KG1 (cell line): Measurements from ENCODE around the gene CACNA1C.

Experiments
- DNase-seq: peaks from one replicate; lab custom pipeline; 2025; lab: John Stamatoyannopoulos, UW

CACNA1C gene

DNA sequence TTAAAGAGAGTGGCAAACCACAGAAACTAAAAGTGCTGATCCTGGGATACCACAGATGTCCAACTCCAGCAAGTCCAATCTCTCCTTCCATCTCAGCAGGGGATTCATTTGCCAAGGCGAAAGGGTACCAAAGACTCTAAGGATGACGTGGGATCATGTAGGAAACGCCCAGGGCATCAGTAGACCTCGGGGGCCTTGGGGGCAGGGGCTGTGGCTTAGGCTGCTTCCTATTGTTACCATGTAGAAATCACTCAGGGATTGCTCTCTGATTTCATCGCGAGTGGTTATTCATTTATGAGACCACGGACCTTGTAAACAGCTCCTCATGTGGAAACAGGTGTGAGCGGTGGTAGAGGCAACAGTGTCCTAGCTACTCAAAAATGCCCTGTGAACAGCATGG lies 592.7 kb downstream of the CACNA1C start:
- peak; percentile 33 for DNase-seq

DNA sequence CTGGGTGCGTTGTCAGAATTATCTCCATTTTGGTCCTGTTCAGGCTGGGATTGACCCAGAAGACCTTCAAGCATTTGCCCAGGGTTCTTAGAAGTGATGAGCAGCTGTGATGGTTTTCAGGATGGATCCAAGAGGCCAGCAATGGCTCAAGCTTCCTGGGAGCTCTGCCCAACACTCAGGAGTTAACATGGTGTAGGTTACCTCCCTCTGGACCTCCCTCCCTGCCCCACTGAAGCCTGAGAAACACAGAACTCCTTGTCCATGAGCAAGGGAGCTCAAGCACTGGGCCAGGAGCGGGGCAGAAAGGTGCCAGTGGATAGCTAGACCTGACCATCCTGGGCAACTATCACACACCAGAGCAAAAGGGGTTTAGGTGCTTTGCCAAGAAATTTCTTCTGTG lies 593.6 kb downstream of the CACNA1C start:
- DNase-seq, result no peak

DNA sequence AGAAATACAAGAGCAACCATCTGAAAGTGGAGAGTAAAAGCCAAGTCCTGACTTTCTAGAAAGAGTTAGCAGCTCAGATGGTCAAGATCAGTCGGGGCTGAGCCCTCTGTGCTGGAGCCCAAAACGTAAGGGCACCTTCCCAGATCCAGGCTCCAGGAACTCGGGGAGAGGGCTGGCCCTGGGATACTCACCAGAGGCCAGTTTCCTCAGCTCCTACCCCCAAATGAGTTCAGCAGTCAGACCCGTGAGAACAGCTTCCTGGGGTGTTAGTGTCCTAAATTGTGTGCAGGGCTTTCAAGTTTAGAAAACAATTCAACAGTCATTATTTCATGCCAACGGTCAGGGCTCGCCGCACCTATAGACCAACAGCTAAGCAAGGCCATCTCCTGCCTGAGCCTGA lies 594.4 kb downstream of the CACNA1C start:
- DNase-seq, result no peak

DNA sequence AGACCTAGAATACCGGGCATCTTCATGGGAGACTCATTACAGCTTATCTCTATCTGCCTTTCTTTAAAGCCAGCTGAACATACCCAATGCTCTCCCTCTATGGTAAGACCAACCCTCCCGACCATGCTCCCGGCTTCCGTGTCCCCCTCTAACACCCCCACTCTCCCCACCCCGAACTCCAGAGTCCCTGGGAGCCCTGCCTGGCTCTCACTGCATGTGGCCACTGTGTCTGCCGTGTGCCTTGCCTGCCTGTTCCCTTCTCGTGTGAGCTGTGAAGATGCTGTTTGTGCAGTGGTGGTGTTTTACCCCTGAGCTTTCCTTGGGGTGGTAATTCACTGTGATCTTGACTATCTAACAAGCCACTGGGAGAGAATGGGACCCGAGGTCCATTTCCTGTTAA lies 595.6 kb downstream of the CACNA1C start:
- no peak for DNase-seq

DNA sequence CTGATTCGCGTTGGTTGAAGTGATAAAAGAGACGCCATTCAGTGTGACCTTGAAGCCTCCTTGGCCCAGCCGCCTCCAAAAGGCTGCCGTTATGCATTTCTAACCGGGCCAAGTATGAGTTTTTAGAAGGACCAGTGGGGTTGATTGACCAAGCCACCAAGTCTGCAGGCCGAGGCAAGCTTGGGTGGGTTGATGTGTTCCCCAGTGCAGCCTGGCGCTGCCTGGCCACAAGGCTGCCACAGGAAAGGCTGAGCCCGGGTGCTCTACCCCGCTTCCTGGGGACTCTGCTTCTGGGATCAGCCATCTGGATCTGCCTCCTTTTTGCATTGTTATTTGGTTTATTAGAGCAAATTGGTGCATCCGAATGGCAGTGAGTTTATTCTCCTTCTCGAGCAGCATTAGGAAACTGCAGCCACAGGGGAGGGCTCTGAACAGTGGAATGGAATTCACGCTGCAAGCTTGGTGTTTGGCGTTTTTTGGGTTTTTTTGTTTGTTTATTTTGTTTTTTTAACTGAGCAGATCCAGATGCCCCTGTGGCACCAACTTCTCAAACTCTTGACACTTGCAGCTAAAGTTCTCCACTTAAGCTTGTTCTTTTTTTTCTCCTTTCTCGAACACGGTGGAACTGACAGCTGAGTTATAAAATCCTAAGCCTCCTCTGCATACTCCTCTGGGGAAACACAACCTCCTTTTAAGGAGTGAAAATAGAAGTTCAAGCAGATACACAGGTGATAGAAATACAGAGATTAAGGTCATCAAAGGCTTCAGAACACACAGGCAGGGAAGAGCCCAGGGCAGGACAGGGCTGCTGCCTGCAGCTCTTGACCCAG lies 596.6 kb downstream of the CACNA1C start:
- no peak for DNase-seq

DNA sequence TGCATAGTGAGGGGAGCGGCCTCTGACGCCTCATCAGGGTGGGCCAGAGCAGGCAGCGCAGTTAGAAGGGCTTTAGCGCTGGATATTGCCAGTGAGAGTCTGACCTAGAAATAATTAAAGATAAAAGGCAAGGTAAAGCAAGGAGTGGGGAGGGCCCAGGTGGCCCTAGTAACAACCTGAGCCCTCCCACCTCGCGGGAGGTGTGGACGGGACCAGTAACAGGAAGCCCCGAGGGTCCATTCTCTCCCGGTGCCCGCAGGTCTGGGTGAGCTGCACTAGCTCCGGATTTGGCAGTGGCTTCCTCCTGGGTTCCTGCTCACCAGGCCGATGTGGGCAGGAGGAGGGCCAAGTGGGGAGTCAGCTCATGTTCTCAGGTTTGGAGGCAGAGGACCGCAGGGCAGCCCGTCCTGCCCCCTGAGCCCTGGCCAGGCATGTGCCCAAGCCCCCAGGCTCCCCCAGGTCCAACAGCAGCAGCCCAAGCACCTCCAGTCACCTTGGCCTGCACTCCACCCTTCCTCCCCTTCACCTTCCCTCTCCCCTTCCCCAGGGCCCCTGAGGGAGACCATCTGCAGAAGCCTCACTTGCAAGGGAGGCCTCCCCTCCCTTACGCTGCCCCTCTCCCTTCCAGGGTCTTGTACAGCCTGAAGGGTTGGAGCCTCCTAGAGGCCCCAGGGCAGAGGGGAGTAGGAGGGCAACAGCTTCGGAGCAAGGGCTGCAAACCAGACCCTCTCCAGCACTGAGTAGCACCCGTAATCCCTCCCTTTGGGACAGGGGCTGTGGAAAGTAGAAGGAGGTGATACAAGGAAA lies 597.7 kb downstream of the CACNA1C start:
- DNase-seq, result no peak

DNA sequence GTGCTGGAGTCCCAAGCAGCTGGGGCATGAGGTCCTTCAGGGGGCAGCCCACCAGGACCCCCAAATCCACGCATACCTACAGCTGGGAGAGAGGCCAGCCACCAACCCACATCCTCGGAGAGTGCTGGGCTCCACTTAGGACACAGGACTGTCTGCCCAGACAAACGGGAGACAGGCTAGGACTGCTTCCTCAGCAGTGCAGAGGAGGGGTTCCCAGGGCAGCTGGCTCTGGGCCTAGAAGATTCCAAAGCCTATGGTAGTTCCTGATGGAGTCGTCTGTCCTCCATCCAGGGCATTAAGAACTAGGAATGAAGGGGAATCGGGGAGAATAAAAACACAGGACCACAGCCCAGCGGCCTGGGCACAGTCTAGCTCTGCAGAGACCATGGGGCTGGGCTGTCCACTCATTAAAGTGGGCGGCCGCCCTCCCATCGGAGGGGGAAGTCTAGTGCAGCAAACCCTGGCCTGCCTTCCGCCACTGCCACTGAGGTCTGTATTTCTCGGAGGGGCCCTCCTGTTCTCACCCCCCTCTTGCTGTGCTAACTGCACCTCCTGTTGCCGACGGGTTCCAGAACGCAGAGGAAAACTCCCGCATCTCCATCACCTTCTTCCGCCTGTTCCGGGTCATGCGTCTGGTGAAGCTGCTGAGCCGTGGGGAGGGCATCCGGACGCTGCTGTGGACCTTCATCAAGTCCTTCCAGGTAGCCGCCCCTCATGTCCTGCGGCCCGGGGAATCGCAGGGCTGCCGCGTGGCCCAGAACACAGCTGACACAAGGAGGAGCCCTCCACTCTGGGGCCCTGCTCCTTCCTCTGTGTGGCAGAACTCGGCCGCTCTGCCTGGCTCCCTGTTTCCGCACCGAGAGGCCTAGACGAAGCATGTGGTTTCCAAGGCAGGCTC lies 598.5 kb downstream of the CACNA1C start:
- no peak for DNase-seq

DNA sequence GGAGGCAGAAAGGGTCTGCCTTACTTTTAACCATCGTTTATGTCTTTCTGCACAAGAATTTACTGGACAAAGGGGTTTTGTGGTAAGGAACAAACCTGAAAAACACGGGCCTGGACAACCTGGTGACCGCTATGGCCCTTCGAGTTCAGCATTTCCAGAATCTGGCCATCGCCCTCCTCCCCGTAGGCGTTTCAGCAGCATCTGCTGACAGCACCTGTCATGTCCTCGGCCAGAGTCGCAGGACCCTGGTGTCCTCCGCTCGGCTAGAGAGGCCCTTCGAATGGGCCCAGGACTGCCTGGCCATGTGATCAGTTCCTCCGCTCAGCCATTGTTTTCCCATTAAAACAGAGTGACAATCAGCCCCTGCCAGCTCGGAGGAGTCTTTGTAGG lies 599.2 kb downstream of the CACNA1C start:
- DNase-seq, result no peak

DNA sequence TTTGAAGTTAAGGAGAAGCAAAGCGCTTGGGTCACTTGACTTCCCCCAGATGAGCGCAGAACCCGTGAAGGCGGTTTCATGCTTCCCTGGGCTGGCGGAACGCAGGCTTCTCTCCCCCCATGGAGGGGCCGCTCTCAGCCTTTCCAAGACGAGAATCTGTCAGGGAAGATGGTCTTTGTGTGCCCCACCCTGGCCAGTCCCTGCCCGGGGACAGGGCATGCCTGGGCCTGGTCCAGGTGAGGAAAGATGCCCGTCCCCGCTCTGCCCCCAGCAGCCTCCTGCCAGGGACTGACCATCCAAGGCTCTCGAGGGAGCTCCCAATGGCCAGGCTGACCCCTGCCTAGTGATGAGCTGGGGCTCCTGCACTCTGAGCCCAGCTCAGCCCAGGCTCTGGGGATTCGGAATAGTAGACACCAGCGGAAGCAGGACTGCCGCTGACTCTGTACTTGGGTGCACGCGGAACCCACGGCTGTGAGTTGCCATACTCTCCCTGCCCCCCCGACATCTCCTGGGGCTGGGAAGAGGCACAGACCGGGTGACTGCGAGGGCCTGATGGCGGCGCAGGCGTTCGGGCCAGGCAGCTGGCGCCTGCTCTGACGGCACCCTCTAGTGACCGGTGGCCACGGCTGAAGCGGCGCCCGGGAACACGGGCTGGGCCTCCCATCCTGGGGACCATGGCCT lies 599.8 kb downstream of the CACNA1C start:
- DNase-seq, result no peak

DNA sequence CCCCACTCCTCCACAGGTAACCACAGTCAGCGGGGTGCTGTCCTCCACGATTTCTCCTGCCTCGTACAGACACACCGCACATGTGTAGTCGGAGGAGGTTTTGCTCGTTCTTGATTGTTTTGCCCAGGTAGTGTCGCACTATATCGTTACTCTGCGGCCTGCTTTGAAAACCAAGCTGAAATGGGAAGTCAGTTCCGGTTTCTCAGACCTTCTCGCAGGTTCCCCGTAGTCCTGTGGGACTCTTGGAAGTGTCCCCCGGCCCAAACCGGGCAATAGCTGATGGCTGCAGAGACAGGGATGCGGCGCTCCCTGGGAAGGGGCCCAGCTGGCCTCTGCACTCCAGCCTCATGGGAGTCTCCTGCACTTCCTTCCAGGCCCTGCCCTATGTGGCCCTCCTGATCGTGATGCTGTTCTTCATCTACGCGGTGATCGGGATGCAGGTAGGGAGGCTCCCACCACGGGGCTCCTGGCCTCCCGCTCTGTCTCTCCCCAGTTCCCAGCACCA lies 600.7 kb downstream of the CACNA1C start:
- no peak for DNase-seq

DNA sequence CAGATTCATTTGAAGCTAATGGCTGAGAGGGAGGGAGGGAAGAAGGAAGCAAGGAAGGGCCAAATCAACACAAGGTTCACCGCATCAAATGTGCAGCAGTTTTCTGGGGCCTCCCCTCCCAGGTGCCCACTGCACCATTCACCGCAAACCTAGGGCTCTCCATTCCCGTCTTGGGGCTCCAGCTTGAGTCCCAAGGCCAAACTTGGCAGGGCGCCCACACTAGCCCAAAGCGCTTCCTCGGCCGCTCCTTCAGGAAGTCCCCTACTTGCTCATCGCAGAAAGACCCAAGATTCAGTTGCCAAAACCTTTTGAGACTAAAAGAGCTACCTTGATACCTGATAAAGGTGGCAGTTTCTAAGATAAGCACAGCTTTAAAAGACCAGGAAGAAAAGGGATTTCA lies 601.5 kb downstream of the CACNA1C start:
- DNase-seq, result no peak

DNA sequence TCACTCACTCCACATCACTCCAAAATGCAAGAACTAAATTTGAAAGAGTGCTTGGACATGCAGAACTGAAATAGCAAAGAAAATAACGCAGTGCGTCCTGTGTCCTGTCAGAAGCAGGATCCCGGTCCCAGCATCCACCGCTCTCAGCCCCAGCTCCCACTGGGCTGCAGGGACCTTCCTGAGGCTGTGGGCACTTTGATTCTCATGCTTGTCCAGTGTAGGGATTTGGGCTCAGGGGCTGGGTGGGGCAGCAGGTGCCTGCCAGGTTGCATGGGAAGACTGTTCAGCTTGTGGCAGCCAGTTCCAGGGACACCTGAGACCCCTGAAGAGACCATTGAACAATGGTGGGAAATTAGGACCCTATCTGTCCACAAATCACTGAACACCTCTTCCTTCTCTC lies 602.0 kb downstream of the CACNA1C start:
- DNase-seq, result no peak

DNA sequence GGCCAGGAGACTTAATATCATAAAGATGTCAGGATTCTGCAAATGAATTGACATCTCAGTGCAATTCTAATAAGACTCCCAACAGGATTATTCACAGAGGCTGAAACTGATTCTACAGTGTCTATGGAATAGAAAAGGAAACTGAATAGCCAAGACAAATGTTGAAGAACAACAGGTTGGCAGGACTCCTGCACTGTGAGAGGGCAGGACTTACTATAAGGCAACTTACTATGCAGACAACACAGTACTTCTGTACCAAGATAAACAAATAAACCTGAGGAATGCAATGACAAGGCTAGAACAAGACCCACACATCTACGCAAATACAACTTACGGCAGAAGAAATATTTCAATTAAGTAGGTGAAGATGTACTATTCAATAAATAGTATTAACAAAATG lies 609.7 kb downstream of the CACNA1C start:
- no peak for DNase-seq

DNA sequence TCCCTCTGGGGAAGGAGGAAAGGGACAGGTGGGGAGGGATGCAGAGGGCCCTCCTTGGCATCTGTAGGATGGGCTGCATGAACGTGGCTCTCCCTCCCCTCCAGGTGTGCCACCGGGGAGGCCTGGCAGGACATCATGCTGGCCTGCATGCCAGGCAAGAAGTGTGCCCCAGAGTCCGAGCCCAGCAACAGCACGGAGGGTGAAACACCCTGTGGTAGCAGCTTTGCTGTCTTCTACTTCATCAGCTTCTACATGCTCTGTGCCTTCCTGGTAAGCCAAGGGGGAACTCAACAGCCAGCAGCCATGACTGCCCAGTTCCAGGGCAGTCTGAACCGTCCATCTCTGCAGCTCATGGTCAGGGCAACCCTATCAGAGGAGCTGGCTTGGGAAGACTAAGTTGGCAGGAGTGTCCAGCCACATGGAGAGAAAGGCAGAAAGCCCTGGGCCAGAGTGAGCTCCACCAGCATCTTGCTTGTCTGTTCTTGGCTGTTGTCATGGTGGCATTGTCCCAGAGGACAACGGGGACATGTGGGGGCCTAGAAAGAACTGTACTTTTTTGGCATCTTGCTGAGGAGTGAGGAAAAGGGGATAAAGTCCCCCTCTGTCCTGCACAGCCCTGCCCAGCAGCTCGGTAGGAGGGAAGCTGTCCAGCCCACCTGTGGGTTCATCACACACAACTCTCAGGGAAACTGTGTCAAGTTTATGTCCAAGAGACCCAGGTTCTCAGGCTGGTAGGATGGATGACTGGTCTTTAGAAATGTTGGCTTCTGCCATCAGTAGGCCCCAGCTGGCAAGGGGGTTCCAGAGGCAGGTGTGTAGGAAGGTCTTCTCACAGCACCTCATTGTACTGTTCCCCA lies 612.2 kb downstream of the CACNA1C start:
- no peak for DNase-seq

DNA sequence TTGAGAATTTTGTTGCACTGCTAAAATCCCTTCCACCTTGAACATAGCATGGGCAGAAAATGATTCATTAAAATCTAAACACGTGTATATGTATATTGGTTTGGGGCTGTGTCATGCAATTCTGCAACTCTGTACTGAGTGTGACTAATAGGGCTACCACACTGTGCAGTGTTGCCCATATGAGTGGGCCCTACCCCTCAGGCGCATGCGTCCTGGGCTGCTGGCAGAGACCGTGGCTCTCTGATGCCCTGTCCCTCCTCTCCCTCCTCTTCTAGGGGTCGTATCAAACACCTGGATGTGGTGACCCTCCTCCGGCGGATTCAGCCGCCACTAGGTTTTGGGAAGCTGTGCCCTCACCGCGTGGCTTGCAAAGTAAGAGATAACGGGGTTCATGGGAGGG lies 613.6 kb downstream of the CACNA1C start:
- DNase-seq, result no peak

DNA sequence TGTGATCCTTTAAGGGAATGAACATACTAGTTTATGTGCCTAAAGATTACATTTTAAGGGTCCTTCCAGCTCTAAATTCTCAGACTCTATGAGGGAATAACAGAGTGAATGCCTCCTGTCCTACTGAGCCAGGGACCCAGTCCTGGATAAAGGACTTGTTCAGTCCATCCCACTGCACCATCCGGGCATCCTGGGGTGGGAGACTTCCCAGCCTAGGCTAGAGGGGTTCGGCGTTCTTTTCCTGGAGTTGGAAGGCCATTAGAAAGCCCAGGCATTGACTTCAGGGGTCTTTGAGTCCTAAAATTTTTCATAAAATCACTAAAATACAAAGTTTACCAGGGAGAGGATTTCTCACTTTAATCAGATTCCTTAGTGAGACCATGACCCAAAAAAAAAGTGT lies 614.1 kb downstream of the CACNA1C start:
- no peak for DNase-seq

DNA sequence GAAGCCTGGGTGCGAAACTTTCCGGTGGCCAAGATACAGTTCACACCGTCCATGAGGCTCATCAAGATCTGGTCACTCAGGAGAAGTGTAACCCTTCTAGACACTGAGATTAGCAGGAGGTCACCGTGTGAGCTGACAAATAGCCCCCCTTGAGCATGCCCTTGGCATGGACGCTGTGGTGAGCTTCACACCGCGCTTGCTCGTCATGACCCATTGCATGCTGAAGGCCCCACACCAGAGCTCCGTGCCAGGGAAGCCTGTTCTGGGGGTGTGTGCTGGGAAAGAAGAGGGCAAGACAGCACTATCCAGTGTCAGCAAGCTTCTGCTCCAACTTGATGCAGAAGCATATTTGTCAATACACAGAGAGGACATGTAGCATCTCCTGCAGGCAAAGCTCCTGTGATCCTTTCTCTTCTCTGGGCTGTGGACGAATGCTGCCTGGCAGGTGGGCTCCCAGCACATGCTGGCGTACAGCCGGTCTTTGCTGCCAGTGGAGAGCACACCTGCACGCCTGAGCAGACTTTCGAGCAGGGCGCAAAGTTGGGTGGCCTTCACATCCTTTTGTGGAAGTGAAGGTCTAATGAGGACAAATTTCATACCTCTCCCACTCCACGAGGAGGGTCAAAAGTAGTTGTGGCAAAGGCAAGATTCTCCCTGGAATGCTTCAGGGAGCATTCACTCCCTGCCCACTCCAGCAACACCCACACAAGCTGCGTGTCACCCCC lies 615.1 kb downstream of the CACNA1C start:
- DNase-seq, result no peak

DNA sequence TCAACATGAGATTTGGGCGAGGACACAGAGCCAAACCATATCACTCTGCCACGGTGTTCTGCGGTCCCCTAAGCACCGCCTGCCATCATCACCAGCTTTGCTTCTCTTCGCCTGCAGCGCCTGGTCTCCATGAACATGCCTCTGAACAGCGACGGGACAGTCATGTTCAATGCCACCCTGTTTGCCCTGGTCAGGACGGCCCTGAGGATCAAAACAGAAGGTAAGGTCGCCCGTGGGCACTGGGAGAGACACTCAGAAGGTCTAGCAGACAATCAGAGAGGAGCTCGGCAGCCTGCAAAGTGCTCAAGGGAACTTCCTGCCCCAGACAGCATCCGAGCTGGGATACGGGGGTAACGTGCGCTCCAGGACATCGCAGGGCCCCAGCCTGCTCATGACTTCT lies 616.0 kb downstream of the CACNA1C start:
- DNase-seq, result no peak

DNA sequence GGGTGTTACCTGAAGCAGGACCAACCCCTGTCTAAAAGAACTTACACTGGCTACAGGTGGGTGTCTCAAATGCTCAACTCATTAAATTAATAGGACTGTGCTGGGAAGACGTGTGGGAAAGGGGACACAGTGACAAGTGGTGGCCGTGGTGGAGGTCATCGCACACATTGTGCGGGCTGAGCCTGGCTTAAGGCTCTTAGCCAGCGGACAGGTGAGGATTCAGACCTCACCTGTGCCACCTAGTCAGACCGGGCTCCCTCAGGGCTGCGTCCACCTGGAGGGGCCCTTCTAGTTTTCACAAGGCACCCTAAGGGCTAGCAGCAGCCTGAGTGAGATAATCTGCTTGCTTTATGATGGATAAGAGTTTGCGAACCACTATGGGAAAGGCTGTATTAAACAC lies 616.8 kb downstream of the CACNA1C start:
- no peak for DNase-seq

DNA sequence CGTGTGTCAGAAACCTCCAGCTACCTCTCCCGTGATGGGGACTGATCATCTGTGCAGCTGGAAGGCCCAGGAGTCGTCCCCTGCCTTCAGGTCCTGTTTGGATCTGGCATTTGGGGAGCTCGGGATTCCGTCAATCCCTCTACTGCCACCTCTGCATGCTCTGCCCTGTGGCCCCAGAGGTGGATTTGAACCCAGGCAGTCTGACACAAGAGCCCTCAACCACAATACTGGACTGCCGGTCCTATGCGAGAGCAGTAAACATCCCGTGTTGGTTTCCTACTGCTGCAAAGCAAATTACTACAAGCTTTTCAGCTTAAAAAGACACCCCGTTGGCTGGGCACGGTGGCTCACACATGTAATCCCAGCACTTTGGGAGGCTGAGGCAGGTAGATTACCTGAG lies 620.1 kb downstream of the CACNA1C start:
- no peak for DNase-seq
